ENCODE measurements around the gene PLLP.

- TF ChIP-seq CTCF (conservative IDR thresholded peaks at IDR 0.05; ENCODE audit: low read length) (no peak), EZH2phosphoT487 (IDR thresholded peaks at IDR 0.05; ENCODE audit: borderline replicate concordance, low read depth, low read length) (no peak)
Measured at GRCh38 chr16:57265850-57266530, 18.5 kb downstream of the PLLP start.

All from OCI-LY7 (cell line).